ENCODE data around the gene C12orf43.

The C12orf43 gene

GRCh38 chr12:120984351-120984898, 31.9 kb downstream of the C12orf43 start:
- DNase-seq (no peak), ATAC-seq (replicated peaks) (no peak)
- peaks cover 0 to 30% of the 10 kb centered on the region in 2 donors for H3K27me3 Mint-ChIP-seq
- no peak overlapping the region for H3K4me3 Mint-ChIP-seq
- H3K36me3 Mint-ChIP-seq (ENCODE audit: insufficient read depth): no peaks in the 10 kb centered on the region
- H3K9me3 Mint-ChIP-seq: no peaks in the 10 kb centered on the region
- H3K4me1 Mint-ChIP-seq (ENCODE audit: low read depth in 2 of 2): no peaks in the 10 kb centered on the region
- H3K27ac Mint-ChIP-seq: no peak overlapping the region

GRCh38 chr12:120983759-120984158, 32.5 kb downstream of the C12orf43 start:
- Mint-ChIP-seq H3K36me3 (ENCODE audit: insufficient read depth) (no peaks in the 10 kb centered on the region), H3K4me3 (no peak overlapping the region), H3K27ac (no peak overlapping the region), H3K27me3 (peaks cover 0 to 23% of the 10 kb centered on the region in 2 donors), H3K9me3 (no peaks in the 10 kb centered on the region), H3K4me1 (ENCODE audit: low read depth in 2 of 2) (no peaks in the 10 kb centered on the region)
- no peak for DNase-seq
- ATAC-seq (replicated peaks): no peak

GRCh38 chr12:120982659-120983058, 33.6 kb downstream of the C12orf43 start:
- no peaks in the 10 kb centered on the region for H3K9me3 Mint-ChIP-seq
- H3K4me3 Mint-ChIP-seq: no peak overlapping the region
- DNase-seq (no peak), ATAC-seq (replicated peaks) (no peak)
- H3K27ac Mint-ChIP-seq: no peak overlapping the region
- peaks cover 0 to 13% of the 10 kb centered on the region in 2 donors for H3K27me3 Mint-ChIP-seq
- no peaks in the 10 kb centered on the region for H3K36me3 Mint-ChIP-seq (ENCODE audit: insufficient read depth)
- no peaks in the 10 kb centered on the region for H3K4me1 Mint-ChIP-seq (ENCODE audit: low read depth in 2 of 2)

- no peaks in the 10 kb centered on the region for H3K9me3 Mint-ChIP-seq
- H3K4me1 Mint-ChIP-seq (ENCODE audit: low read depth in 2 of 2): no peaks in the 10 kb centered on the region
- no peak overlapping the region for H3K27ac Mint-ChIP-seq
- peaks cover 0 to 13% of the 10 kb centered on the region in 2 donors for H3K27me3 Mint-ChIP-seq
- H3K4me3 Mint-ChIP-seq: no peak overlapping the region
- DNase-seq (no peak), ATAC-seq (replicated peaks) (no peak)
- no peaks in the 10 kb centered on the region for H3K36me3 Mint-ChIP-seq (ENCODE audit: insufficient read depth)
These were observed 34.8 kb downstream of the C12orf43 start for GRCh38 chr12:120981407-120981941.

GRCh38 chr12:120980800-120981368, 35.4 kb downstream of the C12orf43 start:
- Mint-ChIP-seq H3K4me3 (no peak overlapping the region), H3K4me1 (ENCODE audit: low read depth in 2 of 2) (no peaks in the 10 kb centered on the region), H3K36me3 (ENCODE audit: insufficient read depth) (no peaks in the 10 kb centered on the region), H3K27ac (no peak overlapping the region), H3K27me3 (peaks cover 0 to 13% of the 10 kb centered on the region in 2 donors), H3K9me3 (no peaks in the 10 kb centered on the region)
- DNase-seq (no peak), ATAC-seq (replicated peaks) (no peak)

- Mint-ChIP-seq H3K27ac (no peak overlapping the region), H3K9me3 (no peaks in the 10 kb centered on the region), H3K36me3 (ENCODE audit: insufficient read depth) (no peaks in the 10 kb centered on the region), H3K4me1 (ENCODE audit: low read depth in 2 of 2) (no peaks in the 10 kb centered on the region), H3K27me3 (peaks cover 0 to 13% of the 10 kb centered on the region in 2 donors), H3K4me3 (no peak overlapping the region)
- ATAC-seq (replicated peaks) (no peak), DNase-seq (no peak)
These were observed 36.2 kb downstream of the C12orf43 start for GRCh38 chr12:120979862-120980696.

GRCh38 chr12:120979220-120979861, 36.9 kb downstream of the C12orf43 start:
- Mint-ChIP-seq H3K36me3 (ENCODE audit: insufficient read depth) (no peaks in the 10 kb centered on the region), H3K27ac (no peak overlapping the region), H3K27me3 (peaks cover 0 to 13% of the 10 kb centered on the region in 2 donors), H3K4me3 (no peak overlapping the region), H3K9me3 (no peaks in the 10 kb centered on the region), H3K4me1 (ENCODE audit: low read depth in 2 of 2) (no peaks in the 10 kb centered on the region)
- no peak for ATAC-seq (replicated peaks)
- no peak for DNase-seq

- ATAC-seq (replicated peaks): no peak
- no peak within 1 kb of the TSS for H3K4me3 Mint-ChIP-seq
- no peaks in the 10 kb centered on the region for H3K9me3 Mint-ChIP-seq
- no peak within 1 kb of the TSS for H3K27ac Mint-ChIP-seq
- H3K4me1 Mint-ChIP-seq (ENCODE audit: low read depth in 2 of 2): no peaks in the 10 kb centered on the region
- DNase-seq: no peak
- H3K36me3 Mint-ChIP-seq (ENCODE audit: insufficient read depth): no peaks in the 10 kb centered on the region
- H3K27me3 Mint-ChIP-seq: peaks cover 0 to 13% of the 10 kb centered on the region in 2 donors
These were observed 37.7 kb downstream of the C12orf43 start, which contains the start of gene HNF1A for GRCh38 chr12:120978296-120979219. Gene HNF1A (plus strand): TSS chr12:120978543. CDS start chr12:120978769, 226 bp downstream.

GRCh38 chr12:120977531-120978295, 38.6 kb downstream of the C12orf43 start:
- peaks cover 0 to 9% of the 10 kb centered on the region in 2 donors for H3K27me3 Mint-ChIP-seq
- no peak overlapping the region for H3K4me3 Mint-ChIP-seq
- ATAC-seq (replicated peaks): no peak
- H3K9me3 Mint-ChIP-seq: no peaks in the 10 kb centered on the region
- no peak for DNase-seq
- H3K4me1 Mint-ChIP-seq (ENCODE audit: low read depth in 2 of 2): no peaks in the 10 kb centered on the region
- H3K27ac Mint-ChIP-seq: no peak overlapping the region
- no peaks in the 10 kb centered on the region for H3K36me3 Mint-ChIP-seq (ENCODE audit: insufficient read depth)

GRCh38 chr12:120972870-120973543, 43.3 kb downstream of the C12orf43 start:
- ATAC-seq (replicated peaks): no peak
- no peak overlapping the region for H3K27ac Mint-ChIP-seq
- H3K27me3 Mint-ChIP-seq: no peaks in the 10 kb centered on the region
- H3K4me1 Mint-ChIP-seq (ENCODE audit: low read depth in 2 of 2): peaks cover 0 to 4% of the 10 kb centered on the region in 2 donors
- H3K9me3 Mint-ChIP-seq: no peaks in the 10 kb centered on the region
- no peaks in the 10 kb centered on the region for H3K36me3 Mint-ChIP-seq (ENCODE audit: insufficient read depth)
- no peak overlapping the region for H3K4me3 Mint-ChIP-seq
- no peak for DNase-seq

- no peaks in the 10 kb centered on the region for H3K9me3 Mint-ChIP-seq
- no peaks in the 10 kb centered on the region for H3K36me3 Mint-ChIP-seq (ENCODE audit: insufficient read depth)
- H3K4me3 Mint-ChIP-seq: no peak overlapping the region
- peaks cover 0 to 4% of the 10 kb centered on the region in 2 donors for H3K4me1 Mint-ChIP-seq (ENCODE audit: low read depth in 2 of 2)
- ATAC-seq (replicated peaks) (peak; percentile 92), DNase-seq (peak; percentile 23 to 51 (median 35))
- H3K27me3 Mint-ChIP-seq: no peaks in the 10 kb centered on the region
- no peak overlapping the region for H3K27ac Mint-ChIP-seq
These were observed 44.7 kb downstream of the C12orf43 start for GRCh38 chr12:120971299-120972180.
